KMS-11 (cell line): Measurements from ENCODE around the gene ZMAT5.

Experiments used
- H2AFZ ChIP-seq: fragments of 200-600 bp; sonication (generic); 2 replicates; pipeline ENCODE4 v1.6.1; 2016; ENCODE audit warnings: antibody characterized with exemption, mixed run types, low read depth
- H3K27ac ChIP-seq: fragments of 200-600 bp; sonication (generic); 2 replicates; pipeline ENCODE4 v1.6.1; 2016; ENCODE audit warnings: mild to moderate bottlenecking, mixed run types
- H3K27me3 ChIP-seq: fragments of 200-600 bp; sonication (generic); 2 replicates; pipeline ENCODE4 v1.6.1; 2017; ENCODE audit warnings: mild to moderate bottlenecking, low read depth, mixed run types, moderate library complexity; ENCODE audit not compliant: insufficient read depth
- H3K36me3 ChIP-seq: fragments of 200-600 bp; sonication (generic); 2 replicates; pipeline ENCODE4 v1.6.1; 2017; ENCODE audit warnings: mild to moderate bottlenecking, mixed run types; ENCODE audit not compliant: insufficient read depth
- H3K4me1 ChIP-seq: fragments of 200-600 bp; sonication (generic); 2 replicates; pipeline ENCODE4 v1.6.1; 2016; ENCODE audit warnings: mild to moderate bottlenecking, low read depth, mixed run types; ENCODE audit not compliant: poor library complexity, severe bottlenecking
- H3K4me2 ChIP-seq: fragments of 200-600 bp; sonication (generic); 2 replicates; pipeline ENCODE4 v1.7.0; 2016; ENCODE audit warnings: mild to moderate bottlenecking, mixed run types
- H3K4me3 ChIP-seq: fragments of 200-600 bp; sonication (generic); IDR thresholded peaks from 2 replicates; pipeline ENCODE4 v1.6.1; 2017; ENCODE audit warnings: low read depth, low read length, mixed read lengths; ENCODE audit not compliant: insufficient read depth
- H3K79me2 ChIP-seq: fragments of 200-600 bp; sonication (generic); 2 replicates; pipeline ENCODE4 v1.6.1; 2016; ENCODE audit warnings: low read depth, mixed run types; ENCODE audit not compliant: insufficient read depth
- H3K9ac ChIP-seq: fragments of 200-600 bp; sonication (generic); 2 replicates; pipeline ENCODE4 v1.6.1; 2016; ENCODE audit warnings: mild to moderate bottlenecking, mixed run types
- H4K20me1 ChIP-seq: fragments of 200-600 bp; sonication (generic); 2 replicates; pipeline ENCODE4 v1.6.1; 2016; ENCODE audit warnings: mild to moderate bottlenecking, mixed run types; ENCODE audit not compliant: insufficient read depth
- TF ChIP-seq, protein P1 (sequence below): fragments of 200-600 bp; sonication (generic); conservative IDR thresholded peaks from 2 replicates; pipeline ENCODE4 v1.6.1; 2017; ENCODE audit warnings: low read depth, mild to moderate bottlenecking, antibody characterized with exemption, low read length, moderate library complexity, mixed read lengths

Gene ZMAT5

DNA sequence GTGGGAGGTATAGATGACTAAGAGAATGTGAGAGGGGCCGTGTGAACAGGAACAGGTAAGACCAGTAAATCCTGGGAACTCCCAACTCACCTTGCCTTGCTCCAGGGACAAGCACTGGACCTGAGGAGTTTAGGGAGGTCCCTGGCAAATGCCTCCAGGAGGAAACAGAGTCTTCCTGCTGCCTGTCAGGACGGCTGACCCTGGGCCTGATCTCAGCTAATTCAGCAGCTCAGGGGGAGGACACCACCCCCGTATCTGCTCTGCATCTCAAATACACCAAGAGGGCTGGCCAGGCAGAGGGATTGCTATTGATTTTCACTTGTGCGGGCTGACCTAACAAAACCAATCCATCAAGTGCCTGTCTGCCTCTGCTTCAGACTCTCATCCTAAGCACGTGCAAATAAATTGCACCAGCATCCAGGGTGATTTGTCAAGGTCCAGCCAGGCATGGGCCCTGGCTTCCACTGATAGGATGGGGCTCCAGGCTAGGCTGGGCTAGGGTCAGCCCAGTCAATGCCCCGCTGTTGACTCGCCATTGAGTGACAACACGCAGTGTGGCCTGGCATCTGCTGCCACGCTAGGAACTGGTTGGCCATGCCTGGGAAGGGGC is 20.7 kb upstream of the ZMAT5 start:
- Histone ChIP-seq H3K27me3 (no peaks in the 10 kb centered on the region), H3K9ac (no peak overlapping the region), H3K79me2 (no peaks in the 10 kb centered on the region), H2AFZ (no peak overlapping the region), H3K36me3 (no peaks in the 10 kb centered on the region), H4K20me1 (no peaks in the 10 kb centered on the region), H3K27ac (no peak overlapping the region), H3K4me1 (no peaks in the 10 kb centered on the region), H3K4me3 (no peak overlapping the region), H3K4me2 (no peak overlapping the region)
- TF ChIP-seq, protein P1, sequence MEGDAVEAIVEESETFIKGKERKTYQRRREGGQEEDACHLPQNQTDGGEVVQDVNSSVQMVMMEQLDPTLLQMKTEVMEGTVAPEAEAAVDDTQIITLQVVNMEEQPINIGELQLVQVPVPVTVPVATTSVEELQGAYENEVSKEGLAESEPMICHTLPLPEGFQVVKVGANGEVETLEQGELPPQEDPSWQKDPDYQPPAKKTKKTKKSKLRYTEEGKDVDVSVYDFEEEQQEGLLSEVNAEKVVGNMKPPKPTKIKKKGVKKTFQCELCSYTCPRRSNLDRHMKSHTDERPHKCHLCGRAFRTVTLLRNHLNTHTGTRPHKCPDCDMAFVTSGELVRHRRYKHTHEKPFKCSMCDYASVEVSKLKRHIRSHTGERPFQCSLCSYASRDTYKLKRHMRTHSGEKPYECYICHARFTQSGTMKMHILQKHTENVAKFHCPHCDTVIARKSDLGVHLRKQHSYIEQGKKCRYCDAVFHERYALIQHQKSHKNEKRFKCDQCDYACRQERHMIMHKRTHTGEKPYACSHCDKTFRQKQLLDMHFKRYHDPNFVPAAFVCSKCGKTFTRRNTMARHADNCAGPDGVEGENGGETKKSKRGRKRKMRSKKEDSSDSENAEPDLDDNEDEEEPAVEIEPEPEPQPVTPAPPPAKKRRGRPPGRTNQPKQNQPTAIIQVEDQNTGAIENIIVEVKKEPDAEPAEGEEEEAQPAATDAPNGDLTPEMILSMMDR: no peak

DNA sequence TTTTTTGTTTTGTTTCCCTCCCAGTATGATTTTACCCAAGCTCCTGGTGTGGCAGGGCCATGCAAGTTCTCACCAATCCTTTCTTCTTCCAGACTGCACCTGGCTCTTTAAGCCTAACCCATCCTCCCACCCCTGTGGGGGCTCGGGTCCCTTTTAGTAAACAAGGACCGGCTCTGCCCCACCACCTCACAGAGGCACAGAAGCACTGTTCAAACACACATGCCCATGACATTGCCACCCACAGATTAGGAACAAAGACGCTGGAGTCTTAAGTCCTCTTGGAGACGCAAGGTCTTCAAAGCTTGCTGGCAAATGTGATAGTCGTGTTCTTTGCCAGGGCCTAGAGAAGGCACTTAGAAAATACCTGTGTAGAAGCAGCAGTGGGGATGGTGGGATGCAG is 19.2 kb upstream of the ZMAT5 start:
- H3K4me2 ChIP-seq: no peak overlapping the region
- no peaks in the 10 kb centered on the region for H3K79me2 ChIP-seq
- H3K36me3 ChIP-seq: no peaks in the 10 kb centered on the region
- H3K27me3 ChIP-seq: no peaks in the 10 kb centered on the region
- TF ChIP-seq, protein P1: no peak
- H2AFZ ChIP-seq: no peak overlapping the region
- no peaks in the 10 kb centered on the region for H4K20me1 ChIP-seq
- H3K4me3 ChIP-seq: no peak overlapping the region
- H3K27ac ChIP-seq: no peak overlapping the region
- H3K4me1 ChIP-seq: no peaks in the 10 kb centered on the region
- no peak overlapping the region for H3K9ac ChIP-seq

DNA sequence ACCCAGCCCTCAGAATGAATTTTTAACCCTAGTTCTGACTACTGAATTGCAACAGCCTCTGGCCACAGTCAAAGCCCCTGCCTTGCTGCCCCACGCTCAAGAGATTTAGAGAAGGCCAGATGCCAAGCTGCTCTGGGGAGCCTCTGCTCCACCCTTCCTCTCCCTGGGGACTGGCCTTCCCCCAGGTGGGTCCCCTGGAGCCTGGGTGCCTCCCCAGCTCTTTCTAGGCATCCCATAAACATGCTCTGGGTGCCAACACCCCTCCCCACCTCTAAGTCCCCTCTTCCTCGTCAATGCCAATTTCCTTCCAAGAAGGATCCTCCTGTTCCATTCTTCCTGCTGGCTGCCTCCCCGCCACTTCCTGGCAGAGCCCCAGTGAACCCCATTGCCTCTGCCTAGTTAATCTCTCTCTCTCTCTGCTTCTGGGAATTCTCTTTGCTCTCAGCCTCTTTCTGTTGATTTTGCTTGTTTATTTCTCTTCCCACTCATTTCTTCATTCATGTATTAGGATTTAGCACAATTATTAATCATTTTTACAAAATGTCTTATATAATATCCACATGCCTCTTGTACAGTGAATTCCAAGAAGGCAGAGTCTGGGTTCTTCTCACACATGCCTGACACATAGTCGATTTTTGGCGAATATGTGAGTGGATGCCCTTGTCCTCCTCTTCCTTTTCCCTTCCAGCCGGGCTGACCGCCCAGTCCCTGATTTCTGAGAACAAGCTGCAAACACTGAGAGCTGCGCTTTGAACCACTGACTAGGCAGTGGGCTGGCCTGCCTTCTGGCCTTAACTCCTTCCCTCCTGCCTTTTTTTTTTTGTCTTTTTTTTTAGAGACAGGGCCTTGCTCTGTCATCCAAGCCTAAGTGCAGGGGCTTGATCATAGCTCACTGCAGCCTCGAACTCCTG is 17.9 kb upstream of the ZMAT5 start:
- no peaks in the 10 kb centered on the region for H3K4me1 ChIP-seq
- H3K27ac ChIP-seq: no peak overlapping the region
- H3K36me3 ChIP-seq: no peaks in the 10 kb centered on the region
- TF ChIP-seq, protein P1: no peak
- no peak overlapping the region for H3K4me3 ChIP-seq
- H4K20me1 ChIP-seq: no peaks in the 10 kb centered on the region
- H2AFZ ChIP-seq: no peak overlapping the region
- no peaks in the 10 kb centered on the region for H3K79me2 ChIP-seq
- H3K4me2 ChIP-seq: no peak overlapping the region
- no peak overlapping the region for H3K9ac ChIP-seq
- H3K27me3 ChIP-seq: no peaks in the 10 kb centered on the region

DNA sequence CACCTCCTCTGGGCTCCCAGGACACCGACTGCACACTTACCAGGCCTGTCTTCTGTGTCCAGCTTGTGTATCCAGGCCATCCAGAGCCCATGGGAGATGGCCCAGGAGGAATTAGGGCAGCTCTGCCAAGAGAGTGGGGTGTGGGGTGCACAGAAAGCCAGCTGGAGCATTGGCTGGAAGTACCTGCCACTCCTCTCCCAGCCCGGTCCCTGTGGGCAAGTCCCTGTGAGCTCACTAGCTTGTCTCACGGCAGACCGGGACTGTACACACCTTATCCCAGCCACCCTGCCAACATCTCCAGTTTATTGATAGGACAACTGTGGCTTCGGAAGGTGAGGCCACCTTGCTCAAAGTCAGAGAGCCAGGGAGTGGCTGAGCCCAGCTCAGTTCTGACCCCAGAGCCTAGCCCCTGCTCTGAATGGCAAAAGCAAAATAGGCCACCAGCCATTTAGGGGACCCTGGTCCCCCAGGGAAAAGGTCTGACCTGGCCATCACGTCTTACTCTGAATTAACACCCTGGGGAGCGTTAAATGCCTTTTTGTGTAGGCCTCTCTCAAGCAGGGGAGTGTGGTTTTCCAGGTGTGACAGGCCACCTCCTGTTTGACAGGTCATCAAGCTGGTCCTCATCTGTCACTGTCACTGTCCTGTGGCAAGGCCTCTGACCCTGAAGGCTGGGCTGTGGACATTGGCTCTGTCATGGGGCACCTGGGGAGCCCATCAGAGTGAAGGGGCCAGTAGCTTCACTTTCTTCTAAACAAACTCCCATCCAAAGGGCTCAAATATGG is 15.4 kb upstream of the ZMAT5 start:
- H3K27ac ChIP-seq: no peak overlapping the region
- no peak overlapping the region for H2AFZ ChIP-seq
- H3K9ac ChIP-seq: no peak overlapping the region
- no peaks in the 10 kb centered on the region for H3K79me2 ChIP-seq
- H3K4me1 ChIP-seq: no peaks in the 10 kb centered on the region
- H3K4me3 ChIP-seq: no peak overlapping the region
- TF ChIP-seq, protein P1: no peak
- no peaks in the 10 kb centered on the region for H3K36me3 ChIP-seq
- no peaks in the 10 kb centered on the region for H4K20me1 ChIP-seq
- no peaks in the 10 kb centered on the region for H3K27me3 ChIP-seq
- no peak overlapping the region for H3K4me2 ChIP-seq
